Aorta (tissue), 5 donors: ENCODE results near the gene ARID4B. TPM values are rescaled to one million over a fixed set of nuclear protein-coding genes. Genes with fewer than 3 reads are reported as not detected.
"Not testable (repeated sequence)": the region's sequence is repeated elsewhere in the genome, so short reads cannot be mapped to it uniquely, and the experiment has no call there.

ENCODE experiments used
- ATAC-seq: fragments of 200-7000 bp; cut with Tn5 transposase; one replicate; pipeline ENCODE4 v1.9.1; 2022; ENCODE audit warnings: moderate library complexity; ENCODE audit not compliant: low FRiP score
- DNase-seq, 2 donors: peaks; one replicate each; pipeline ENCODE4 v3.0.0-alpha.2; 2020
- H3K27ac ChIP-seq, 2 donors: one replicate each; pipeline ENCODE4 v1.5.1; 2013; ENCODE audit warnings: low read length in 2 of 2, mild to moderate bottlenecking in 2 of 2, moderate library complexity in 2 of 2, control low read depth in 1 of 2, inconsistent platforms in 1 of 2, low read depth in 1 of 2
- H3K27me3 ChIP-seq, 2 donors: one replicate each; pipeline ENCODE4 v1.6.1; 2013; ENCODE audit warnings: control low read depth in 1 of 2, low read length in 1 of 2, mild to moderate bottlenecking in 1 of 2, moderate library complexity in 1 of 2; ENCODE audit not compliant: insufficient read depth in 2 of 2, control insufficient read depth in 1 of 2
- H3K36me3 ChIP-seq, 2 donors: one replicate each; pipeline ENCODE4 v1.6.1; 2013; ENCODE audit warnings: control low read depth in 1 of 2, low read length in 1 of 2, mild to moderate bottlenecking in 1 of 2; ENCODE audit not compliant: insufficient read depth in 2 of 2, control insufficient read depth in 1 of 2
- H3K4me1 ChIP-seq, 2 donors: one replicate each; pipeline ENCODE4 v1.6.1; 2013; ENCODE audit warnings: low read length in 2 of 2, control low read depth in 1 of 2, mild to moderate bottlenecking in 1 of 2, moderate library complexity in 1 of 2; ENCODE audit not compliant: insufficient read depth in 2 of 2, control insufficient read depth in 1 of 2
- H3K4me3 ChIP-seq, 2 donors: one replicate each; pipeline ENCODE4 v1.5.1; 2013; ENCODE audit warnings: low read length in 2 of 2, control low read depth in 1 of 2, mild to moderate bottlenecking in 1 of 2
- H3K9me3 ChIP-seq: one replicate; pipeline ENCODE4 v1.6.1; 2013; ENCODE audit warnings: mild to moderate bottlenecking, low read length; ENCODE audit not compliant: control insufficient read depth
- WGBS, 2 donors: extraction: QIAGEN DNeasy Blood & Tissue Kit; methylation state at CpG; one replicate each; pipeline ENCODE4 v1.1.7; 2013; 5-methylcytosine and 5-hydroxymethylcytosine counted together
- intact Hi-C, 2 donors: fragments of 100-400 bp; cut with DNase I; formaldehyde crosslinking; loops; one replicate each; pipeline versions ENCODE4 v1.14.2 to v1.15.0; 2022
- polyA plus RNA-seq, 2 donors: library from polyadenylated mRNA; stranded (reverse); fragments of 200-250 nt; gene quantifications; one replicate each; pipeline ENCODE4 v1.2.3, GENCODE V29; 2013
- total RNA-seq, 2 donors: library from RNA; stranded (reverse); fragmentation: NEBNext Ultra II Directional; extraction: Animal tissue kit (Norgen Biotek cat#: 25700); gene quantifications; one replicate each; pipeline ENCODE4 v1.2.1, GENCODE V29; 2021
- donor health status: healthy with polysubstance abuse.
- donor health status: Bipolar disorder and iron deficiency.
- donor health status: DM: no; HTN: no; CAD: no.
- donor health status: DM: no; HTN: no; CAD: no.
- donor health status: DM: yes; HTN: yes; CAD: no.

ARID4B gene
- total and polyA plus RNA-seq, 4 donors: 9.8 to 56.6 (median 37.2) TPM

DNA sequence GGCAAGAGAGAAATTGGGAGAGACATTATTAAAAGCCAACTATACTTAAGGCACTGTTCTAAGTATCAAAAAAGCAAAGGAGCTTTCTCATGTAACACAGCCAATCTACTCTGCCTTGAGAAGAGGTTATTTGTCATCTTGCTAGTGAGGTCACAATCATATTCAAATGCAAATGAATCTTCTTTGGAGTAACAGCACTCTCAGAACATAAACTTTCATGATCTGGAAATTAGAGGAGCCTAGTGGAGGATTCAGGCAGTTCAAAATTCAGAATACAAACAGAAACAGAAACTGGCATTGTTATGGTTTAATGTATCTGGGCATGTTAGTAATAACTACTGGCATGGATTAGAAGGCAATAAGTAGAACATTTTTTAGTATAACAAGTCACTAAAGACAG is 57.4 kb downstream of the ARID4B start:
- Histone ChIP-seq H3K27ac (no peak overlapping the region), H3K9me3 (no peaks in the 10 kb centered on the region), H3K4me3 (no peak overlapping the region), H3K36me3 (no peaks in the 10 kb centered on the region), H3K27me3 (no peaks in the 10 kb centered on the region), H3K4me1 (no peaks in the 10 kb centered on the region)
- DNase-seq (no peak), ATAC-seq (no peak)
- intact Hi-C loops: no loop called here

DNA sequence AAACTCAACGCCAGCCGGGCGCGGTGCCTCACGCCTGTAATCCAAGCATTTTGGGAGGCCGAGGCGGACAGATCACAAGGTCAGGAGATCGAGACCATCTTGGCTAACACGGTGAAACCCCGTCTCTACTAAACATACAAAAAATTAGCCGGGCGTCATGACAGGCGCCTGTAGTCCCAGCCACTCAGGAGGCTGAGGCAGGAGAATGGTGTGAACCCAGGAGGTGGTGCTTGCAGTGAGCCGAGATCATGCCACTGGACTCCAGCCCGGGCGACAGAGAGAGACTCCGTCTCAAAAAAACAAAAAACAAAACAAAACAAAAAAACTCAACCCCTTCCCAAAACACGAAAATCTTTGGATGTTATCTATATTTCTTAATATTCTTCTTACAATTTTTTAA is 58.0 kb downstream of the ARID4B start:
- WGBS, 2 donors: 73 to 78% methylated on average over 18 of the region's 18 CpGs
- intact Hi-C loops: not testable (repeated sequence)

DNA sequence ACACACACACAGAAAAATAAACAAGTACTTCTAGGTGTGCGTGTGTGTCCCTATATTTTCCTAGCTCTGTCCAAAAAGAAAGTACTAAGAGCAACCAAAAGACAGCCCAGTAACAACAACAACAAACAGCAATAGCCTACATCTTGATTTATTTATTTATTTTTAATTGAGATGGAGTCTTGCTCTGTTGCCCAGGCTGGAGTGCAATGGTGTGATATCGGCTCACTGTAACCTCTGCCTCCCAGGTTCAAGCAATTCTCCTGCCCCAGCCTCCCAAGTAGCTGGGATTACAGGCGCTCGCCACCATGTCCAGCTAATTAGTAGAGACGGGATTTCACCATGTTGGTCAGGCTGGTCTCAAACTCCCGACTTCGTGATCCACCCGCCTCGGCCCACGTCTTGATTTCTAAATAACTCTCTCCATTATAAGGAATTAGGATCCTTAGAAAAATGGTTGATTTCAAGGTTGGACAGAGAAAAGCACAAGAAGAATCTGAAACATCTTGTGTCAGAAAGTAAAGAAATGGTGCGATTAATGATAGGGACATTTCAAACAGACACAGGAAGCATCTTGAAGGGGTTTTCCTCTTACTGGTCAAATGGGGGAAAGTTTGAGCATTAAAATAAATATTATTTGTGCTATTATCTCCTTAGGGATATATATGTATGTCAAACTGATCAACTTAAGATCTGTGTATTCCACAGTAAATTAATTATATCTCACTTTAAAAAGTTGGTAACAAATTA is 59.4 kb downstream of the ARID4B start:
- WGBS, 2 donors: 95 to 96% methylated on average over 11 of the region's 11 CpGs
- DNase-seq (no peak), ATAC-seq (no peak)
- Histone ChIP-seq H3K27ac (no peak overlapping the region), H3K27me3 (no peaks in the 10 kb centered on the region), H3K9me3 (no peaks in the 10 kb centered on the region), H3K4me3 (no peak overlapping the region), H3K4me1 (no peaks in the 10 kb centered on the region), H3K36me3 (no peaks in the 10 kb centered on the region)
- intact Hi-C loops: no loop called here

More for the DNA sequence above, 58.0 kb downstream of the ARID4B start:
- H3K9me3 ChIP-seq, ATAC-seq, H3K36me3 ChIP-seq, DNase-seq, H3K27me3 ChIP-seq, H3K27ac ChIP-seq, H3K4me1 ChIP-seq, H3K4me3 ChIP-seq: not testable (repeated sequence)

- no peak overlapping the region for H3K27ac ChIP-seq
- peaks cover 0 to 1% of the 10 kb centered on the region in 2 donors for H3K4me1 ChIP-seq
- no peak overlapping the region for H3K4me3 ChIP-seq
- H3K27me3 ChIP-seq: no peaks in the 10 kb centered on the region
- no peak for ATAC-seq
- WGBS, 2 donors: 96 to 98% methylated on average over 8 of the region's 8 CpGs
- H3K36me3 ChIP-seq: no peaks in the 10 kb centered on the region
- intact Hi-C loops: no loop called here
- DNase-seq: no peak
- H3K9me3 ChIP-seq: no peaks in the 10 kb centered on the region
These were observed 61.0 kb downstream of the ARID4B start for GRCh38 chr1:235266967-235267366.

DNA sequence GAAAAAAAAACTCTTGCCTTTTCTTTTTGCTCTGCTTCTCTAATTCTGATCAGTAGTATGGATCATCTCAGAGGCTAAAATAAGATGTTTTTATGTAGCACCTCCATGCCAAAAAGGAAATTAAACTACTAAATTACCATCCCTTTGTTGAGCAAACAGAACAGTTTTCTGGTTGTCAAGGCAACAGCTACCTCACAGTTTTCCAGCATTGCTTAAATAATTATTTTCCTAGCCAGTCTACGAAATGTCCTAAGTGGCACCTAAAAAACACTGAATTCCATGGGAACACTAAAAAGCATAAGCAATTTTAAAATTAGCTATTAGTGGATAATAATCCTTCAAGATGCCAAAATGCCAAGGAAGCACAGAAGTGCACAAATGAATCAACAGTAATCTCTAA is 61.7 kb downstream of the ARID4B start:
- intact Hi-C loops: no loop called here
- peaks cover 0 to 1% of the 10 kb centered on the region in 2 donors for H3K4me1 ChIP-seq
- H3K4me3 ChIP-seq: no peak overlapping the region
- 7% methylated on average over 1 of the region's 1 CpG for WGBS, 2 donors
- ATAC-seq: no peak
- H3K9me3 ChIP-seq: no peaks in the 10 kb centered on the region
- DNase-seq: no peak
- no peaks in the 10 kb centered on the region for H3K36me3 ChIP-seq
- no peaks in the 10 kb centered on the region for H3K27me3 ChIP-seq
- H3K27ac ChIP-seq: no peak overlapping the region

- Histone ChIP-seq H3K4me3 (no peak overlapping the region), H3K27me3 (no peaks in the 10 kb centered on the region), H3K9me3 (no peaks in the 10 kb centered on the region), H3K27ac (no peak overlapping the region), H3K36me3 (no peaks in the 10 kb centered on the region), H3K4me1 (peaks cover 0 to 1% of the 10 kb centered on the region in 2 donors)
- DNase-seq (no peak), ATAC-seq (no peak)
- intact Hi-C loops: no loop called here
- WGBS, 2 donors: 47 to 54% methylated on average over 3 of the region's 3 CpGs
These were observed 62.1 kb downstream of the ARID4B start for GRCh38 chr1:235265900-235266299.

DNA sequence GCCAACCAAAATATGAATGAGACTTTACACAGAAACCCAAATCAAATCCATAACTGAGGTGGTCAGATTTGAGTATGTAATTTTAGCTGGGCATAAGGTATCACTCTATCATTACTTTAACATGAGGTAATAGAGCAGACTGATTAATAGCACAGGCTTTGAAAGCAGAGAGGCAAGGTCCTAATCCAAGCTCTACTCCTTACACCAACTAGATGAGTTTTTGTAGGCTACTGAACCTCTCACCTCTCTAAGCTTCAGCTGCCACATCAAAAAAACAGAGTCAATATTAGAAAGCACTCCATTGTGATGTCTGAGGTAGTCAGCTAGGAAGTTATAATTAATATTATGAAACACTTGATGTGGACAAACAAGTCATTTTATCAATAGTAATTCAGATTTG is 63.7 kb downstream of the ARID4B start:
- DNase-seq (no peak), ATAC-seq (no peak)
- intact Hi-C loops: no loop called here
- Histone ChIP-seq H3K4me3 (no peak overlapping the region), H3K27me3 (no peaks in the 10 kb centered on the region), H3K36me3 (no peaks in the 10 kb centered on the region), H3K9me3 (no peaks in the 10 kb centered on the region), H3K4me1 (peaks cover 0 to 1% of the 10 kb centered on the region in 2 donors), H3K27ac (no peak overlapping the region)

GRCh38 chr1:235262539-235262938 is 65.4 kb downstream of the ARID4B start:
- Histone ChIP-seq H3K27ac (no peak overlapping the region), H3K27me3 (no peaks in the 10 kb centered on the region), H3K4me3 (no peak overlapping the region), H3K36me3 (peaks cover 0 to 2% of the 10 kb centered on the region in 2 donors), H3K4me1 (peaks cover 0 to 1% of the 10 kb centered on the region in 2 donors), H3K9me3 (no peaks in the 10 kb centered on the region)
- 97% methylated on average over 3 of the region's 3 CpGs for WGBS, 2 donors
- ATAC-seq (no peak), DNase-seq (no peak)
- intact Hi-C loops: no loop called here

- Histone ChIP-seq H3K27ac (no peak overlapping the region), H3K4me1 (peaks cover 0 to 1% of the 10 kb centered on the region in 2 donors), H3K27me3 (no peaks in the 10 kb centered on the region), H3K9me3 (no peaks in the 10 kb centered on the region), H3K36me3 (peaks cover 0 to 2% of the 10 kb centered on the region in 2 donors), H3K4me3 (no peak overlapping the region)
- ATAC-seq: no peak
- 76 to 88% methylated on average over 4 of the region's 4 CpGs for WGBS, 2 donors
- intact Hi-C loops: no loop called here
- DNase-seq: no peak
These were observed 66.7 kb downstream of the ARID4B start for GRCh38 chr1:235261243-235261642.
